Forelimb muscle (tissue), 1 donor: ENCODE results near the gene C9. TPM values are rescaled to one million over a fixed set of nuclear protein-coding genes. Genes with fewer than 3 reads are reported as not detected.
A peak's percentile ranks its signal among the peaks of the same experiment; 100 is the strongest.
"Not testable (repeated sequence)": the region's sequence is repeated elsewhere in the genome, so short reads cannot be mapped to it uniquely, and the experiment has no call there.

ENCODE experiments used
- DNase-seq: peaks from one replicate; pipeline ENCODE4 v3.0.0-alpha.2; 2013; ENCODE audit warnings: low read depth
- polyA plus RNA-seq: library from polyadenylated mRNA; unstranded; fragments of 120-200 nt; gene quantifications from one replicate; pipeline ENCODE4 v1.2.1, GENCODE V29; 2013; ENCODE audit not compliant: insufficient read length

The C9 gene
- polyA plus RNA-seq, 1 donor: 0.22 TPM

- no peak for DNase-seq
Measured at GRCh38 chr5:39371367-39371635, 7.0 kb upstream of the C9 start.

- no peak for DNase-seq
Measured at GRCh38 chr5:39370555-39371366, 6.5 kb upstream of the C9 start.

GRCh38 chr5:39369123-39369815 is 5.0 kb upstream of the C9 start:
- DNase-seq: no peak

GRCh38 chr5:39368116-39368515 is 3.8 kb upstream of the C9 start:
- no peak for DNase-seq

GRCh38 chr5:39367711-39368110 is 3.4 kb upstream of the C9 start:
- DNase-seq: no peak

- no peak for DNase-seq
Measured at GRCh38 chr5:39363217-39363616, 1.1 kb downstream of the C9 start.

- no peak for DNase-seq
Measured at GRCh38 chr5:39362646-39363045, 1.6 kb downstream of the C9 start.

GRCh38 chr5:39361306-39361705 is 3.0 kb downstream of the C9 start:
- no peak for DNase-seq

GRCh38 chr5:39360471-39361111 is 3.7 kb downstream of the C9 start:
- DNase-seq: no peak

- no peak for DNase-seq
Measured at GRCh38 chr5:39356263-39356662, 8.0 kb downstream of the C9 start.

GRCh38 chr5:39355324-39355723 is 9.0 kb downstream of the C9 start:
- DNase-seq: no peak

- no peak for DNase-seq
Measured at GRCh38 chr5:39353717-39354399, 10.4 kb downstream of the C9 start.

GRCh38 chr5:39352951-39353350 is 11.3 kb downstream of the C9 start:
- DNase-seq: no peak

GRCh38 chr5:39352170-39352569 is 12.1 kb downstream of the C9 start:
- no peak for DNase-seq

GRCh38 chr5:39349484-39349883 is 14.8 kb downstream of the C9 start:
- DNase-seq: no peak

GRCh38 chr5:39342460-39342859 is 21.8 kb downstream of the C9 start:
- no peak for DNase-seq

- DNase-seq: no peak
Measured at GRCh38 chr5:39341896-39342295, 22.4 kb downstream of the C9 start.

GRCh38 chr5:39340506-39340905 is 23.8 kb downstream of the C9 start:
- peak; percentile 80 for DNase-seq

GRCh38 chr5:39337252-39337915 is 26.9 kb downstream of the C9 start:
- DNase-seq: no peak

- DNase-seq: not testable (repeated sequence)
Measured at GRCh38 chr5:39334296-39334695, 30.0 kb downstream of the C9 start.

GRCh38 chr5:39333104-39333503 is 31.2 kb downstream of the C9 start:
- DNase-seq: no peak

GRCh38 chr5:39331861-39332381 is 32.4 kb downstream of the C9 start:
- peak; percentile 86 for DNase-seq
